ENCODE data around the gene SAMD14.
A peak's percentile ranks its signal among the peaks of the same experiment; 100 is the strongest.

SAMD14 gene

GRCh38 chr17:50147841-50148225 is 17.9 kb upstream of the SAMD14 start:
- no peak for DNase-seq

GRCh38 chr17:50146927-50147665 is 17.1 kb upstream of the SAMD14 start:
- no peak for DNase-seq

- no peak for DNase-seq
Observed at GRCh38 chr17:50146230-50146926, 16.4 kb upstream of the SAMD14 start.

- no peak for DNase-seq
Observed at GRCh38 chr17:50145532-50146229, 15.7 kb upstream of the SAMD14 start.

GRCh38 chr17:50144845-50145531 is 15.0 kb upstream of the SAMD14 start:
- no peak for DNase-seq

GRCh38 chr17:50144355-50144754 is 14.4 kb upstream of the SAMD14 start:
- DNase-seq: no peak

GRCh38 chr17:50143461-50144176 is 13.7 kb upstream of the SAMD14 start:
- no peak for DNase-seq

- no peak for DNase-seq
Observed at GRCh38 chr17:50141745-50142110, 11.8 kb upstream of the SAMD14 start.

- DNase-seq: no peak
Observed at GRCh38 chr17:50141026-50141744, 11.2 kb upstream of the SAMD14 start.

- peak; percentile 69 for DNase-seq
Observed at GRCh38 chr17:50139950-50140885, 10.3 kb upstream of the SAMD14 start.

GRCh38 chr17:50139185-50139783 is 9.3 kb upstream of the SAMD14 start:
- no peak for DNase-seq

GRCh38 chr17:50137042-50137441 is 7.1 kb upstream of the SAMD14 start:
- DNase-seq: no peak

- DNase-seq: no peak
Observed at GRCh38 chr17:50136096-50136687, 6.2 kb upstream of the SAMD14 start.

GRCh38 chr17:50135316-50136095 is 5.5 kb upstream of the SAMD14 start:
- DNase-seq: no peak

- no peak for DNase-seq
Observed at GRCh38 chr17:50134206-50135110, 4.5 kb upstream of the SAMD14 start.

GRCh38 chr17:50133769-50134099 is 3.8 kb upstream of the SAMD14 start:
- DNase-seq: no peak

- DNase-seq: peak; percentile 50
Observed at GRCh38 chr17:50133028-50133768, 3.2 kb upstream of the SAMD14 start.

All from fibroblast of skin of abdomen (primary cell).